Left lobe of liver (tissue), 2 donors: Measurements from ENCODE around the gene PDK2. TPM values are rescaled to one million over a fixed set of nuclear protein-coding genes. Genes with fewer than 3 reads are reported as not detected.

ENCODE experiments used
- ATAC-seq: fragments of 200-7000 bp; cut with Tn5 transposase; one replicate; pipeline ENCODE4 v1.9.1; 2020; ENCODE audit warnings: mild to moderate bottlenecking, moderate library complexity
- DNase-seq: peaks from one replicate; pipeline ENCODE4 v3.0.0-alpha.2; 2020; ENCODE audit warnings: low spot score
- total RNA-seq: library from RNA; stranded (reverse); gene quantifications from one replicate; pipeline ENCODE4 v1.2.1, GENCODE V29; 2021
- donor health status: DM: no; HTN: no; CAD: no; lungs with moderate emphysema.
- donor health status: DM: no; HTN: yes; CAD: no.

Gene PDK2
- total RNA-seq, 1 donor from 2014 or later, result 52.0 TPM

GRCh38 chr17:50114401-50114800 is 19.2 kb downstream of the PDK2 start:
- DNase-seq, result no peak
- ATAC-seq, result no peak

GRCh38 chr17:50114849-50115357 is 19.8 kb downstream of the PDK2 start:
- no peak for DNase-seq
- peak; percentile 27 for ATAC-seq

- ATAC-seq, result no peak
- no peak for DNase-seq
These were observed 20.6 kb downstream of the PDK2 start for GRCh38 chr17:50115756-50116155.

GRCh38 chr17:50117202-50118051 is 22.3 kb downstream of the PDK2 start:
- ATAC-seq (peak; percentile 82), DNase-seq (no peak)

- no peak for DNase-seq
- ATAC-seq, result peak; percentile 39
These were observed 23.1 kb downstream of the PDK2 start for GRCh38 chr17:50118076-50118827.

GRCh38 chr17:50118828-50119218 is 23.7 kb downstream of the PDK2 start:
- no peak for DNase-seq
- no peak for ATAC-seq

GRCh38 chr17:50120475-50121253 is 25.5 kb downstream of the PDK2 start:
- DNase-seq (no peak), ATAC-seq (no peak)

- DNase-seq (no peak), ATAC-seq (no peak)
These were observed 27.8 kb downstream of the PDK2 start for GRCh38 chr17:50122945-50123344.

GRCh38 chr17:50123649-50124349 is 28.6 kb downstream of the PDK2 start:
- ATAC-seq (peak; percentile 27), DNase-seq (no peak)

GRCh38 chr17:50125420-50125997 is 30.4 kb downstream of the PDK2 start:
- no peak for ATAC-seq
- DNase-seq, result no peak

- no peak for DNase-seq
- no peak for ATAC-seq
These were observed 32.7 kb downstream of the PDK2 start for GRCh38 chr17:50127697-50128361.

GRCh38 chr17:50128441-50129352 is 33.5 kb downstream of the PDK2 start:
- DNase-seq (peak; percentile 42), ATAC-seq (no peak)

- no peak for ATAC-seq
- no peak for DNase-seq
These were observed 34.2 kb downstream of the PDK2 start for GRCh38 chr17:50129353-50129727.

GRCh38 chr17:50129728-50130558 is 34.8 kb downstream of the PDK2 start, which contains the start of gene SAMD14:
SAMD14 (minus strand) TSS chr17:50130160; CDS start chr17:50124959, 5,201 bp downstream.
- ATAC-seq (peak; percentile 35), DNase-seq (peak; percentile 46)

GRCh38 chr17:50130559-50131305 is 35.6 kb downstream of the PDK2 start:
- ATAC-seq (peak; percentile 8), DNase-seq (peak; percentile 43)

- no peak for ATAC-seq
- DNase-seq, result no peak
These were observed 37.1 kb downstream of the PDK2 start for GRCh38 chr17:50132104-50132794.
